HepG2 (cell line): ENCODE results near the gene ARHGEF26.

Experiments used
- DNMT1 ChIP-seq: sonication (generic); formaldehyde crosslinking; IDR thresholded peaks from 2 replicates; pipeline ENCODE4 v1.5.1; 2020; ENCODE audit warnings: mild to moderate bottlenecking, missing genetic modification reagents
- HDAC2 ChIP-seq: sonication (generic); formaldehyde crosslinking; IDR thresholded peaks from 2 replicates; pipeline ENCODE4 v1.4.0; 2020; ENCODE audit warnings: missing genetic modification reagents
- KDM1A ChIP-seq: IDR thresholded peaks from 2 replicates; pipeline ENCODE4 v1.6.1; 2016; ENCODE audit warnings: missing compliant biosample characterization
- POLR2A ChIP-seq, 2 experiments: IDR thresholded peaks; 2 replicates each; pipeline ENCODE4 v1.6.1; 2011; ENCODE audit warnings: low read depth in 2 of 2, low read length in 2 of 2, mild to moderate bottlenecking in 1 of 2, moderate library complexity in 1 of 2; ENCODE audit not compliant: insufficient read depth in 1 of 2
- RAD21 ChIP-seq: fragments of 450-650 bp; formaldehyde crosslinking; IDR thresholded peaks from 2 replicates; pipeline ENCODE4 v1.5.0; 2020; ENCODE audit warnings: mild to moderate bottlenecking
- YY1 ChIP-seq: IDR thresholded peaks from 2 replicates; pipeline ENCODE4 v1.6.1; 2011; ENCODE audit warnings: low read length, low read depth, moderate library complexity, mild to moderate bottlenecking; ENCODE audit not compliant: insufficient read depth, insufficient replicate concordance
- ZNF282 ChIP-seq: fragments of 450-650 bp; IDR thresholded peaks from 2 replicates; pipeline ENCODE4 v1.6.1; 2018; ENCODE audit not compliant: partially characterized antibody
- ZSCAN5A ChIP-seq: sonication (generic); formaldehyde crosslinking; IDR thresholded peaks from 2 replicates; pipeline ENCODE4 v1.8.0; 2022; ENCODE audit warnings: mild to moderate bottlenecking, missing genetic modification reagents, borderline replicate concordance
- TF ChIP-seq, protein P1 (sequence below): sonication (generic); formaldehyde crosslinking; IDR thresholded peaks from 2 replicates; pipeline ENCODE4 v1.5.0; 2020; ENCODE audit warnings: missing genetic modification reagents

DNA sequence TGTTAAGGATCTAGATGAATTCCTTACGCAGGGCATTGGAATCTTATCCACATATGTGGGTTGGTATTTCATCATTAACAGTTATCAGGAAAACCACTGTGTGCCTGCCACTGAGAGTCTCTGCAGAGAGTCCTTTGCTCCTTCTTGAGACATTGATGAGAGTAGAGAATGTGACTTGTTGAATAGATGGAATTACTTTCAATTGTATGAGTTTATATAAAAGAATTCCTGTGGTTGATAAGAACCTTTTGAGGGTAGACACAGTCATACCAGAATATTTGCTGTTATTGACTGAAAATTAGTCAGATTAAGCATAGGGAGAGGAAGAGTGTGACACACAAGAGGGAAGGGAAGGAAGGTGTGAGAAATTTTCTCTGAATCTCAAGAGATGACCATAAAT lies 30.8 kb downstream of the ARHGEF26 start:
- TF ChIP-seq KDM1A (CRISPR knock-in tag) (no peak), DNMT1 (no peak), RAD21 (CRISPR knock-in tag) (no peak), POLR2A (IDR thresholded peaks at IDR 0.05; ENCODE audit: insufficient read depth in 1 of 2, low read depth in 2 of 2, low read length in 2 of 2) (no peak), HDAC2 (CRISPR knock-in tag) (no peak), YY1 (no peak), ZSCAN5A (CRISPR knock-in tag) (no peak), ZNF282 (no peak)
- TF ChIP-seq, protein P1, sequence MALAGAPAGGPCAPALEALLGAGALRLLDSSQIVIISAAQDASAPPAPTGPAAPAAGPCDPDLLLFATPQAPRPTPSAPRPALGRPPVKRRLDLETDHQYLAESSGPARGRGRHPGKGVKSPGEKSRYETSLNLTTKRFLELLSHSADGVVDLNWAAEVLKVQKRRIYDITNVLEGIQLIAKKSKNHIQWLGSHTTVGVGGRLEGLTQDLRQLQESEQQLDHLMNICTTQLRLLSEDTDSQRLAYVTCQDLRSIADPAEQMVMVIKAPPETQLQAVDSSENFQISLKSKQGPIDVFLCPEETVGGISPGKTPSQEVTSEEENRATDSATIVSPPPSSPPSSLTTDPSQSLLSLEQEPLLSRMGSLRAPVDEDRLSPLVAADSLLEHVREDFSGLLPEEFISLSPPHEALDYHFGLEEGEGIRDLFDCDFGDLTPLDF (CRISPR knock-in tag), result no peak
